Stromal cell of bone marrow (primary cell): ENCODE results near the gene PTPRK.

Experiments
- DNase-seq: peaks from one replicate; pipeline ENCODE4 v3.0.0-alpha.2; 2012; ENCODE audit warnings: low read depth

The PTPRK gene

DNA sequence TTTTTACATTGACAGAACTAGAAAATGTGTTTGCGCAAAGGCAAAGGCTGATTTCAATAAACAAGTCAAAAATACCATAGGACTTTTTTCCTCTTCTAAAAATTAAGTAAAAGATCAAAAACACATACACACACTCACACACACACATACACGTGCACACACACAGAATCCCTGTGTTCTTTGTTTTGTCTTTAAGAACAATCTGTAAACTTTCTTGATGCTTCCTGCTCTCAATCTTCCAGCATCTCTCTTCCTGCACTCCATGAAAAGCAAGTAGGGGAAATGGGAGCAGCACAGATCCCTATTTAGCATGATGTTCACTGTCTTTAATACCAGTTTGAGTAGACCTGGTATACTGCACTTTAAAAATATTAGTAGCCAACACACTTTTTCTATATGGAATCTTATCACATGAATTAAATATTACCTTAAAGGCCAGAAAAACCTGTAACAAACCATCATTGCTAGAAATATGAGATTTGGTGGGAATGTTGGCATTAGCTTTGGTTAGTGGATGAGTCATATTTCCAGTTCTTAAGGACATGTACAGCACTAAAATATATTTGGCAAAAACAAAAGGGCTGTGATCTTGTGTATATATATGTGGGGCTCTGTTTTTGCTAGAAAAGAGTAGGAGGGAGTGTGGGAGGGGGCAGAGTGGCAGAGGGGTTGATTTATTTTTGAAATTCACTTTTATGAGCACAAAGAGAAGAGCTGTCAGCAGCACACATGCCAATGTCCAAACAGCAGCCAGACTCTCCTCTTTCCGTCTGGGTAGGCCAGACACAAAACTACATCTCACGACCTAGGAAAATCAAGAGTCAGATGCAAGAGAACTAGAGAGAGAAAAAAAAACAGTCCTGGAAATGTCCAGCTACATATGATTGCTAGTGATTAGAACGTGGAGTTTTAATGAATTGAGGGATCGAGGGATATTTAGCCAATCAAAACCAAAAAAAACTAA is 4.6 kb downstream of the PTPRK start:
- no peak for DNase-seq

DNA sequence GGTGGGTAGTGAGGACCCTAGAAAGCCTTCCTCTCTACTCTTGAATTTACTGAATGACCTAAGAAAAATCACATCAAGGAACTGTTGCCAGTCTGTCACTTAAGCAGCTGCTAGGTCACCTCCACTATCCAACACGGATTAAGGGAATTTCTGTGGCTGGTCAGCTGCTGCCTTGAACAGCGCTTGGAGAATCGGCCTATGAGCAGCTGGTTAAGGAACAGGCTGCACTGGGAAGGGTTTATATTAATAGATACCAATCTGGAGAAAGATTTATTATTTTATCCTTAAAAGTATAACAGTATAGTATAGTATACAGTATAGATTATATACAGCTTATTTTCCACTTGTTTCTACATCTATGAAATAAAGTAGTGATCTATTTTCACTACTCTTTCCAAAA is 6.5 kb downstream of the PTPRK start:
- no peak for DNase-seq

DNA sequence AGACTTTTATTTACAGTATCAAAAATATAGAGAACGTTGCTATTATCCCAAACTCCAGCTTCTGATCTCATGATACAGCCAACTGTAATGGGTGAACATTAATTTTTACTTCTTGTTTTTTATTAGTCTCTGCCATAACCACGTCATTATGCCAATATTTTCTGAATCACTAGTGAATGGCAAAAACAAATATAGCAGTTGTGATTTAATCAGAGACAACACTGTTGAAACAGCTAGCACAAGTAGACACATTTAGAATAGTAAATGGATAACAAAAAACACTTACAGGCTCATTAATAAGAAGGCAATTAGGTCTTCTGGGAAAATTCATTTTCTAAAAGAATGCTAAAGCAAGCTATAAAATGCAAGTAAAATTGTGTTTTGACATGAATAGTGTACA is 8.1 kb downstream of the PTPRK start:
- no peak for DNase-seq

DNA sequence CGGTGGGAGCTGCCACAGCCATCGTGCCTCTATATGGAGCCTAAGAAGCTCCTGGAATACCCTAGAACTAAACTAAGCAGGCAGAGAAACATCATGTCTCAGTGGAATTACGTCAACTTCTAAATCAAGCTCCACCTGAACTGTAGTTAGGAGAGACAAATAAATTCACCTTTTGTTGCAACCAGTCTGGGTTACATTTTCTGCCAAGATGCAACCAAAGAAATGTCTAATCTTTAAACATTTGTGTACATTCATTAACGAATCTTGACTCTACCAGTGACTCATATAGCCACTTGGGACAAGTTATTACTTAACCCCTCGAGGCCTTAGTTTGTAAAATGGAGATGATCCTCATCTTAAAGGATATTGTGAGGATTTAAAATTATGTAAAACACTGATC is 8.9 kb downstream of the PTPRK start:
- DNase-seq, result no peak

DNA sequence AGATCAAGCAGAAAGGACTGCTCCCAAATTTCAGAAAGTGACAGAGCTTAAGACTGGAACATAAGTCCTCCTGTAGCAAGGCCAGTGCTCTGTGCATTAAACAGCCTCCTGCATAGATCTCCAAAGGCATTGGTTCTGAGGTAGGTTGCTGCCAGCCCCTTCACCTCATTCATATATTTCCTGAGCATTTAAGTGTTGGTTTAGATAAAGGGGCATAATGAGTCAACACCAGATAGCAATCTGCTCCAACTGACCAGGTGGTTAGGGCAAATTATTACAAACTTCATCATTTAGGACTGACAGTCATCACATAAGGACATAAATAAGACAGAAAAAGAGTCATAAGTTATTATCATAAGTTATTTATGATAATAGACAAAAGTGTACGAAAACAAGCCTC is 10.7 kb downstream of the PTPRK start:
- no peak for DNase-seq

DNA sequence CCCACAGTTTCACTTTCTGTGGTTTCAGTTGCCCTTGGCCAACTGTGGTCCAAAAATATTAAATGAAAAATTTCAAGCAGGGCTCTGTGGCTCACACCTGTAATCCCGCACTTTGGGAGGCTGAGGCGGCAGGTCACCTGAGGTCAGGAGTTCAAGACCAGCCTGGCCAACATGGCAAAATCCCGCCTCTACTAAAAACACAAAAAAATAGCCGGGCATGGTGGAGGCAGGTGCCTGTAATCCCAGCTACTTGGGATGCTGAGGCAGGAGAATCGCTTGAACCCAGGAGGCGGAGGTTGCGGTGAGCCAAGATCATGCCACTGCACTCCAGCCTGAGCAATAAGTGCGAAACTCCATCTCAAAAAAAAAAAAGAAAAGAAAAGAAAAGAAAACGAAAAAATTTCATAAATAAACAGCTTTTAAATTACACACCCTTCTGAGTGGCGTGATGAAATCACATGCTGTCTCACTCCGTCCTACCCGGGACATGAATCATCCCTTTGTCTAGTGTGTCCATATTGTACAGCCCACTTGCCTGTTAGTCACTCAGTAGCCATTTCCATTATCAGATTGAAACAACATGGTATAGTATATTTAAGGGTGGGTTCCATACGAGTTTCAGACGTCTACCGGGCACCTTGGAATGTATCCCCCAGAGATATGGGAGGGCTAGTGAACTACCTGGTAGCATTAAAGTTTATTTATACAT is 11.7 kb downstream of the PTPRK start:
- peak; percentile 83 for DNase-seq

DNA sequence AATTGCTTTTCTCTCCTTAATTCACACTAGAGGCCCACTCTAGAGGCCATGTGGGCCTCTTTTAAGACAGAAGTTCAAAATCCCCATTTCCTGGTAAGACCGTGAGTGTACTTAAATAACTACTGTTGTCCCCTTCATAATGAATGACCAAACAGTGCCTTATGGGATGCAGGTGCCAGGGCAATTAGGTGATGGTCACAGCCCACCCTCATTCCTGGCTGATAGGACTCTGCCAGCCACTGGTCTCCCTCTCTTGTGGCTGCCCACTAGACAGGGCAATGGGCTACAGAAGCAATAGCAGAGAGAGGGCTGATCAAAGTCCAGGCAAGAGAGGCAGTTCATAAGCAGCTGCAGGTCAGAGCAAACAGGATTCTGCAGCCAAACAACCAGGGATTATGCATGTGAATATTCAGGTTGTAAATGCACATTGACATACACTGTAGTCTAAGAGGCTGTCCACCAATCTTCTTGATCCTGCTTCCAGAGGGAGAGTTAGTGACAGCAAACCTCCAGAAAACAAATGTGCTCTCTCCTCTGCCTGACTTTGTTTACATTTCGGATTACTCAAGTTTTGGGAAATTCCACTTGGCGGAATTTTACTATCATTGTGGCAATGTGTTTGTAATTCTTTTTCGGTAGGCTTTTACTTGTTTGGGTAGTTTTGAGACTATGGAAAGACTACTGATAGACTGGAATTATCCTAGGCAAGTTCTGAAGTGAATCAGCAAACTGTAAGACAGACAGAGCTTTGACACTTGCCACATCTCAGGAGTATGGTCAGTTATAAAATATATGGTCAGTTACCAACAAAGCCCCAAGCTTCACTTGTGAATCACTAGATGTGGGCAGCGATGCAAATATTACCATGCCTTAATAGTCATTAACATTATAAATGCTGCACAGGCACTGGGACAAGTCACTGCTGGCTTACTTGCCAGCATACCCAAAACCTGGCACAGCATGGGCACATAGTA is 12.8 kb downstream of the PTPRK start:
- DNase-seq, result peak; percentile 31

DNA sequence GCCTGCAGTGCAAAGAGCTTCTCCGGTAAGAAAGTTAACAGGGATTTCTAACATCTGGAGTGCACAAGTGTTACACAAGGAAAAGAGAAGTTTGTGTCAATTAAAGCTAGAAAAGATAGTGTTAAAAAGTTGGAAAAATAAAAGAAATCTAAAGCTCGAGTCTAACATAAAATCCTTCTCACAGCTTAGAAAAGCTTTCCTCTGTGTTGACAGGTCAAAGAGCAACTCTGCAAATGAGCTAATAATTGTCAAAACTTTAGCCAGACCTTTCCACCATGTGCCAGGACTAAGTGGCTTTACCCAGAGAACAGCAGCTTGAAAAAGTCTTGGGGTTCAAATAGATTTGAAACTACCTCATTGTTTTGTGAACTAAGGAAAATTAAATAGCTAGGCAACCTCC is 14.8 kb downstream of the PTPRK start:
- no peak for DNase-seq

DNA sequence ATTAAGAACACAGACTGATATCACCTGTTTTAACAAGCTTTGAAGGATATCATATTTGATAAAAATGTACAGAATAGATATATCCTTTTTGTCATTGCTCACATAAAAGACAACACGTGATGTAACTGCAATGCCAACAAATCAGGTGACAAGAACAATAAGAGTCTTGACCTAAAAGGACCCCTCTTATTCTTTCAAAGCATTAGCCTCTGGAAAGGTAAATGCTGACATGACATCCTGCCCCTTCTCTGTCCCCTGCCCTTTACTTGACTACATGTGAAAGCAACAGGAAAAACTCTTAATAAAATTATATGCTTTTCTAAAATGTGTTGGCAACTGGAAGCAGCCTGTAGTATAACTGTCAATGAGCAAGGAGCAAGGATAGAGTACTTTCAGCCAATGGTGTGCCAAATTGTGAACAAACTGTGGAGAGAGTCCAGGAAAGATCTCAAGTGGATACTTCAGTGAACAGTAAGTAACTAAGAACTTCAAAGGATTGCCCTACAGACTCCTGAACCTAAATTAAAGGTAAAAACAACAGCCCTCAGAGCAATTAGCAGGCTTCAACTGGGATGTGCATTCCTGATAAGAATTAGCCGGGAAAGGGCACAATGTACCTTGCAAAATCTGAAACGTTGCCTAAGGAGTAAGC is 16.3 kb downstream of the PTPRK start:
- no peak for DNase-seq

DNA sequence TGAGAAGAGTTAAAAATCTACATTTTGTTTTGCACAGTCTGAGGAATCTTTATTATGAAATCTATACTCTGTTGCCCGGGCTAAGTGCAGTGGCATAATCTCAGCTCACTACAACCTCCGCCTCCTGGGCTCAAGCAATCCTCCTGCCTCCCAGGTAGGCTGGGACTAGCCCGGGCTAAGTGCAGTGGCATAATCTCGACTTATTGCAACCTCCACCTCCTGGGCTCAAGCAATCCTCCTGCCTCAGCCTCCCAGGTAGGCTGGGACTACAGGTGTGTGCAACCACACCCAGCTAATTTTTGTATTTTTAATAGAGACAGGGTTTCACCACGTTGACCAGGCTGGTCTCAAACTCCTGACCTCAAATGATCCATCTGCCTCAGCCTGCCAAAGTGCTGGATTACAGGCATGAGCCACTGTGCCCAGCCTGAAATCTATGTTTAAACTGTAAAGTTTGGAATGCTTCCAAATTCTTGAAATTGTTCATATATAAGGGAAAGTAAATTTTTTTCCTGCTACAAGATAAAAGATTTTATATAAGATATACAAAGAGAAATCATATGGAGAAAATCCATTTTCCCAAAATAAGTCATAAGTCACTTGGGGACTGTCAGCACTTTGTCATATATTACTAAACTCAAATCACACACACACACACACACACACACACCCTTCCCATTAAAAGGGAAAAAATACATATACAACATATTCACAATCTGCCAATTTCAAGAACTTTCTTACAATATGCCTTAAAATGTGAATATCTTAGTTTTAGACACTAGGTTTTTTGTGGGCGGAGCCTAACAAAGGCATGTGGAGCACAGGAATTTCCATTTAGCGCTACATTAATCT is 19.4 kb downstream of the PTPRK start:
- no peak for DNase-seq

DNA sequence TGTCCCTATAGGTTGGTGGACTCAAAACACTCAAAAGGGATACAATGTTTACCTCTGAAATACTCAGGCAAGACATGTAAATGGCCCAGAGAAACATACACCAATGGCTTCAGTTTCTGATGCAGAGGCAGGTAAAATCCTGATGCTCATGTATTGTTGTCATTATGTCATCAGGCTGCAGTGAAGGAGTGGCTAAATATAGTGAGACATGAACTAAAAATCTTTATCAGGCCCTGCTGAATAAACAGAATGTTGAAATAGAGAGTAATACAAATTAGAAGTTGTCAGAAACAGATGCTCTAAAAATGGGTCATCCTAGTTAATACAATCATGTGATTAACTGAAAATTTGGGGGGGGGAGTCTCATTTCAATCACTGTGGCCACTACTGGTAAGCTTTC is 20.4 kb downstream of the PTPRK start:
- no peak for DNase-seq

DNA sequence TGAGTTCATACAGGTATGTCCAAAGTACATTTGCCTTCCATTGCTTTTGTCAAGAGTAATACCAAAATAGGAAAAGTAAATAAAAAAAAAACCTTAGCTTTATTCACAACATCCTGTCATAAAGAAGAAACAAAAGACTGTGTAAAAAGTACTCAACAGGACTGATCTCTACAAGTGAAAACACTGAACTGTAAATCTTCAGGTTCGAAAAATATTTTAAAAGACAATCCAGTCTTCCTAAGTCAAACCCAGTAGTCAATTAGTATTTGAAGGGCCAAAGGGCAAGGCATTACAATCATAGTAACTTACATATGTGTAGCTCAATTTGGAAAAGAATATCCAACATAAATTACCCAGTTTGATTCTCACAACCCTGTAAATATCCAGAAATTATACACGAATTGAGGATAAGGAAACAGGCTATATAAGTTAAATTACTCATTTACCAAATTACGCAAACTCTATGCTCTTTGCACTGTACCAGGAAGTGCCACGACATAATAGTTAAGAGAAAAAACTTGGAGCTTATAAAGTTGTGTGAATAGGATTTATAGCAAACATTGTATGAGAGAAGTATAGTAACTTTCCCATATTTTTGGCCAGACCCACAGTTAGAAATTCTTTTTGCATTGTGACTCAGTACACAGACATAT is 21.2 kb downstream of the PTPRK start:
- DNase-seq, result no peak

DNA sequence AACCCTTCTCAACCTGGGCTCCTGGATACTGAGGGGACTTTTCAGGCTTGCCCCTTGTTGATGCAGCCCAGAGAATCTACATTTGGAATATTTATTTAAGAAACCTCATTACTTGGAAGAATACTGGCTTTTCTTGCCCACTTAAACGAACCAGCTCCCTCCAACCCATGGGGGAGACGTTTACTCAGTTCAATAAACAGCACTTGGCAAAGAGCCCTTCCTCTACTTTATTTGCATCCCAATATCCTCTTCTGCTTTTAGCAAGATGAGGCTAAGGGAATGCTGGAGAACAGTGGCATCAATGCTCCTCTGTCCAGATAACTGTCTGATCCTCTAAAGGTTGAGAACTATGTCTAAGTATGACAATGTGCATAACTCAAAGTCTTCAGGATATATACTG is 22.2 kb downstream of the PTPRK start:
- no peak for DNase-seq

DNA sequence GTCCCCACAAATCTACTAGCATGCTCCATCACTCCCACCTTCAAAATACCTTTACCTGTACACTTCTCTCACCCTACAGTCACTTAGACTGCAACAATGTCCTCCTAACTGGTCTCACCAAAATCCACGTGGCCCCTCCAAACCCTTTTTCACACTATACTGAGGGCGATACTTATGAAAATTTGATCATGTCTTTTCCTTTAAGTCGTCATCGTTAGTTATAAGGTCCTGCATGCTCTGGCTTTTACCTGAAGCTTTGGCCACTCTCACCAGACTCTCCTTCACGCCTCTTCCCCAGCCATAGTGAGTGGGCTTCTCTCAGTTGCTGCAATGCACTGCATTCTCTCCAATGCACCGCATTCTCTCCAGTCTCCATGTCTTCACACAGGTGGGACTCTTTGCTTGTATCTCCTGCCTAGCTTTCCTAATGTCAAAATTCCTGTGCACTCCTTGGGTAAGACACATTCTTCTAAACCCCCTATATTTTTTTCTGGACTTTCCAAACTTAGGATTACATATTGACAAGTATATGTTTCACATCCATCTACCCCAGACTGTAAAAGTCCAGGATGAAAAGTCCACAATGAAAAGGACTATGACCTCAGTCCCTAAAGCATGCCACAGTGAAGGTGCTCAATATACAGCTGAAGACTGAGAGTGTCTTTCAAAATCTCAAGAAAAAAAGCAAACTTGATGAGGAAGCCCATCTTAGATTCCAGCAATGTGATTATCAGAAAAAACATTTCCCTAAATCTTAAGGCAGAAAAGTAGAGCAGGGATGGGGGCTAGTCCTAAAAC is 24.7 kb downstream of the PTPRK start:
- no peak for DNase-seq

DNA sequence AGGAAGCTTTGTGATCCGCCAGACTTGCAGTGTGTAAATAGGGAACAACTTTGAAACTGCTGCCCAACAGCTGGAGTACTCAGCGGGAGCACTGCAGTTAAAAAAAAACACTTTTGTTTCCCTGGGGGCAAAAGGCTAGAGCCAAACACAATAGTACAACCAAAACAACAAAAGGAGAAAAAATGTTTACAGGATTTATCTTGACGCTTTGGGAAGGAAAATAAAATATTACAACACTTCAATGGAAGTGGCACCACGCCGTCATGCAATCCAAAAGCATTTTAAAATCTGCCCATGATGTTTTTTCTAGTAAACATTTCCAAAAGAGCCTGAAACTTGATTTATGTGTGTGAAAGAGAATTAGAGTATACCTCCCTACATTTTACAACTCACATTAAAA is 26.0 kb downstream of the PTPRK start:
- no peak for DNase-seq

DNA sequence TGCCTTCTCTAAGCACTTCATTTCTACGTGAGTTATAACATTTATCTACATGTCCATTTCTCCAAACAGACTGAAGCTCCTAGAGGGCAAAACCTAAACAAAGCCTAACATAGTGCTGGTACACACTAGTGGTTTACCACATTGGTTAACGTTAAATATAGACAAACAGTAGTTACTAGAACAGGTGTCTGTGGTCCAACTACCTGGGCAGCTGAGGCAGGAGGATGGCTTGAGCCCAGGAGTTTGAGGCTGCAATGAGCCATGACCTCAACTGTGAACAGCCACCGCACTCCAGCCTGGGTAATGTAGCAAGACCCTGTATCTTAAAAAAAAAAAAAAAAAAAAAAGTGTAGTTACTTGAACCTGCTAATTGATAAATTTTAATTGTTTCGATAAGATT is 26.5 kb downstream of the PTPRK start:
- no peak for DNase-seq

DNA sequence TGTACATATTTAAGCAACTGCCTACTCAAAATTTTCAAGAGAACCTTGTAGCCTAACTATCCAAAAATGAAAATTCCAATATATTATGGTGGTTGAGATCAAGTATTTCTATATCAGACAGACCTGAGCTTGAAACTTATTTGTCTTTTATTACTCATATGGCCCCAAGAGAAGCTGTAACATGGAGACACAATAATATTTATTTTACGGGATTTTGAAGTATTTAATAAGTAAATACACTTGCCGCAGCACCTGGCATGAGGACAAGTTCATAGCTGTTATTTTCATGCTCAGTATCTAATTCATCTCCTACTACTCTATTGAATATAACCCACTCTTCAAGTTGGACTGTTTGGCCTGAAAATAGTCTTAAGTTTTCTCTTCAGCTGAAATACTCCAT is 28.0 kb downstream of the PTPRK start:
- DNase-seq, result peak; percentile 27

DNA sequence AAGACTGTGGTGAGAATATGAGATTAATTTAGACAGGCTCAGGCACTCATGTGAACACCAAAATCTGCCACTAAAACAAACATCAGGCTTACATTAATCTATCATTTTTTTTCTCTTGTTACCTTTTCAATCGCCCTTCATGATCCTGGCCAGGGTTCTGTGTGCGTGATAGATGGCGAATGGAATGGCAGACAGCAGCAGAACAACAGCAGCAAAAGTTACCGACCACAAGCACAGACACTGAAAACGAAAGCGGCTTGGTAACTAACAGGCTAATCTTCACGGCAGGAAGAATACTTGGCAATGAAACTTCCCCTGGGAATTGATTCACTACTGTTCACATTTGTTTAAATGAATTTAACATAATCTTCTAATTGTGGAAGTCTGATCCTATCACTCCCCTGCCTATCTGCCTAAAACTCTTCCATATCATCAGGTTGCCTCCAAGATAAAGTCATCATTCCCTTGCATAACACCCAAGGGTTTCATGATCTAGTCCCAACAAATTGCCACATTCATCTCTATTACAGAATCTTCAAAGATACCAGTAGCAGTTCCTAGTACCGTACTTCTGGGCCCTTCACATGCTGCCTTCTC is 28.7 kb downstream of the PTPRK start:
- DNase-seq, result peak; percentile 79

DNA sequence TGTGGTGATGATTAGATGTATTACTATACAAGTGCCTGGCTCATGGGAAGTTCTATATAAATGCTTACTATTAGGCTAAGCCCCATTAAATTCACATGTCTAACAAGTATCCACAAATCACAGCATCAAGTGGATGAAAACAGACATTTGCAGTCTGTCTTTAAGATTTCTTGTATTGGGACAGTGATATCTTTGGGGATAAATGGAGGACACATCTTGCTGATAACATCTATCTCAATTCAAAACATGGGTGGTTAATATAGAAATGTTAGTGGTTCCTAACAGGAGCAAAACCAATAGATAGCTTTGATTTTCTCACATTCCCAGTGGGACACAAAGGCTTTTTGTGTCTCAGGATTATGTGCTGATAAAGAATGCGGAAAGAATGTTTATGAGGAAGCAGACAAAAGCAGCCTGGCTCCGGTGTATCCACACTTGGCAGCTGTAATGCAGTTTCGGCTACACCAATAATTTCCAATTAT is 29.3 kb downstream of the PTPRK start:
- DNase-seq, result no peak
